Neutrophil (primary cell): Measurements from ENCODE around the gene TAF10.
A peak's percentile ranks its signal among the peaks of the same experiment; 100 is the strongest.

Source experiments
- H3K27ac ChIP-seq: fragments of 200-600 bp; sonication (generic); 2 replicates; pipeline ENCODE4 v1.5.1; 2016; ENCODE audit warnings: mild to moderate bottlenecking, moderate library complexity
- H3K27me3 ChIP-seq: fragments of 200-600 bp; sonication (generic); 2 replicates; pipeline ENCODE4 v1.6.0; 2016; ENCODE audit warnings: mild to moderate bottlenecking
- H3K36me3 ChIP-seq: fragments of 200-600 bp; sonication (generic); 2 replicates; pipeline ENCODE4 v1.5.1; 2017
- H3K4me1 ChIP-seq, 2 experiments: fragments of 200-600 bp in 1 of 2; sonication (generic) in 1 of 2; 1 replicate in 1 of 2; 2 replicates in 1 of 2; pipeline versions ENCODE4 v1.5.1 to v1.6.1; 2013 to 2016; ENCODE audit warnings: low read depth in 1 of 2, low read length in 1 of 2, mild to moderate bottlenecking in 1 of 2, moderate library complexity in 1 of 2; ENCODE audit not compliant: control insufficient read depth in 1 of 2, insufficient read depth in 1 of 2
- H3K4me3 ChIP-seq, 2 experiments: fragments of 200-600 bp in 1 of 2; sonication (generic) in 1 of 2; 1 replicate in 1 of 2; 2 replicates in 1 of 2; pipeline ENCODE4 v1.5.1; 2013 to 2016; ENCODE audit warnings: low read depth in 1 of 2, low read length in 1 of 2, mild to moderate bottlenecking in 1 of 2, moderate library complexity in 1 of 2
- H3K9me3 ChIP-seq: fragments of 200-600 bp; sonication (generic); 2 replicates; pipeline ENCODE4 v1.5.1; 2016
- TF ChIP-seq, protein P1 (sequence below): fragments of 200-600 bp; sonication (generic); IDR thresholded peaks from 2 replicates; pipeline ENCODE4 v1.5.1; 2016; ENCODE audit warnings: antibody characterized with exemption

TAF10 gene

DNA sequence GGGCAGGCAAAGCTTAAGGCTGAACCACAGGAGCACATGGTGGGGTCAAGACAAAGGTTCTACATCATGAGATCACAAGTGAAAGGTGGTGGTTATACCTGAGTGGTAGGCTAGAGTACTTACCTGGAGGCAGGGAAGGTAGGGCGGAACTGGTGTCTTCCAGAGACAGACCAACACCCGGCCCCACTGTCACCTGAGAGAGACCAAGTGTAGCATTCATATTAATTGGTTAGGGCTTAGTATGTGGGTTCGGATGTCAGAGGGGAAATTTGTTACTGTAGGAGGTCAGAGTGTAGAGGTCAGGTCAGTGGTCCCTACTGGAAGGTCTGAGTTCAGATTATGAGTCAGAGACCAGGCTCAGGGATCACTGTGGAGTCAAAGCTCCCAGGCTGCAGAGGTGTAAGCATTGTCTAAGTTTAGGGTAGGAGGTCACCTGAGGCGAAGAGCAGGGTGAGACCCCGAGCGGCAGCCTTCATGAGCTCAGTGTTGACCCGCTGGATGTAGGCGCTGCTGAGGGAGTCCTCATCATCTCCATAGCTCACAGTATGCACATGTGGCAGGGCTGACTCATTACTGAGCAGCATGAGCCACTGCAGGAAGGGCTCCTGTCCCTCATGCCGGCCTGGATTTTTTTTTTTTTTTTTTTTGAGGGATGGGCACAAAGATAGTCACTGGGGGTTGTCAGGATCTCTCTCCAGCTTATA is 4.0 kb upstream of the TAF10 start:
- H3K9me3 ChIP-seq: no peaks in the 10 kb centered on the region
- H3K27ac ChIP-seq: peak overlapping the region; percentile 98
- TF ChIP-seq, protein P1, sequence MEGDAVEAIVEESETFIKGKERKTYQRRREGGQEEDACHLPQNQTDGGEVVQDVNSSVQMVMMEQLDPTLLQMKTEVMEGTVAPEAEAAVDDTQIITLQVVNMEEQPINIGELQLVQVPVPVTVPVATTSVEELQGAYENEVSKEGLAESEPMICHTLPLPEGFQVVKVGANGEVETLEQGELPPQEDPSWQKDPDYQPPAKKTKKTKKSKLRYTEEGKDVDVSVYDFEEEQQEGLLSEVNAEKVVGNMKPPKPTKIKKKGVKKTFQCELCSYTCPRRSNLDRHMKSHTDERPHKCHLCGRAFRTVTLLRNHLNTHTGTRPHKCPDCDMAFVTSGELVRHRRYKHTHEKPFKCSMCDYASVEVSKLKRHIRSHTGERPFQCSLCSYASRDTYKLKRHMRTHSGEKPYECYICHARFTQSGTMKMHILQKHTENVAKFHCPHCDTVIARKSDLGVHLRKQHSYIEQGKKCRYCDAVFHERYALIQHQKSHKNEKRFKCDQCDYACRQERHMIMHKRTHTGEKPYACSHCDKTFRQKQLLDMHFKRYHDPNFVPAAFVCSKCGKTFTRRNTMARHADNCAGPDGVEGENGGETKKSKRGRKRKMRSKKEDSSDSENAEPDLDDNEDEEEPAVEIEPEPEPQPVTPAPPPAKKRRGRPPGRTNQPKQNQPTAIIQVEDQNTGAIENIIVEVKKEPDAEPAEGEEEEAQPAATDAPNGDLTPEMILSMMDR: no peak
- H3K36me3 ChIP-seq: peaks cover 36% of the 10 kb centered on the region
- no peak overlapping the region for H3K4me3 ChIP-seq
- H3K27me3 ChIP-seq: no peaks in the 10 kb centered on the region
- peaks cover 51 to 54% of the 10 kb centered on the region in 2 experiments for H3K4me1 ChIP-seq

DNA sequence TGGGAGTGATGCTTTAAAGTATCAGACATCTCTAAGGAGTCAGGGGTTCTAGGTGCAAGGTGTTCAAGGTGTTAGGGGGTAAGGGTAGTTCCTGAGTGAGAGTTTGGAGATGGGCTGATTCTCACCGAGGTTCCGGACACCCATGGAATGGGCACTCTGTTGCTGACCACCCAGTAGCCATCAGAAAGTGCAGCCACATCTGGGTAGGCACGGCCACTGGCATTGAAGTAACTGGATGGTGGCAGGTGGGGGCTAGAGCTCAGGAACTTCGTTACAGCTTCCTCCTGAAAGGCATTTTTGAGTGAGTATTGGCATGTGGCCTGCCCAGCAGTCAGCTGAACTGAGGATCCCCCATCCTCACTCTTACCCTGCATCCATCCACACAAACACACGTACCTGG is 3.0 kb upstream of the TAF10 start:
- H3K4me1 ChIP-seq: peaks cover 61% of the 10 kb centered on the region in 2 experiments
- H3K4me3 ChIP-seq: no peak overlapping the region
- peak overlapping the region; percentile 98 for H3K27ac ChIP-seq
- peaks cover 46% of the 10 kb centered on the region for H3K36me3 ChIP-seq
- H3K27me3 ChIP-seq: no peaks in the 10 kb centered on the region
- no peaks in the 10 kb centered on the region for H3K9me3 ChIP-seq
- TF ChIP-seq, protein P1: no peak

DNA sequence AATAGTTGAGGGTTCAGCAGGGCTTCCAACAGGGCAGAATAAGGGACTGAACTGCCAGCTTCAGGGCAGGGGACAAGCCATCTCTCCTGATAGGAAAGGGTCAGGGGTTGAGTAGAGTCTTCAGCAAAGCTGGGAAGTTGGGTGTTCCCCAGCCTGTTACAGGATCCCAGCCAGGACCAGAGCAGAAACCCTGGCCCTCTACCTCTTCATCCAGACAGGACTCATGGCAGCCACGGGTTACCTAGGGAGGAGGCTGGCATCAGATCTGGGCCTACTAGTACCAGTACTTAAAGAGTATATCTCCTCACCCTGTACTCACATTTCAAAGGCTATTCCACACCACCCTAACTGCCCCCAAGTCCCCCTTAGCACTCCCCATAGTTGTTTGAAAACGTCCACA is 2.4 kb upstream of the TAF10 start:
- no peak overlapping the region for H3K4me3 ChIP-seq
- H3K27me3 ChIP-seq: no peaks in the 10 kb centered on the region
- peaks cover 52% of the 10 kb centered on the region for H3K36me3 ChIP-seq
- no peaks in the 10 kb centered on the region for H3K9me3 ChIP-seq
- peak overlapping the region; percentile 98 for H3K27ac ChIP-seq
- TF ChIP-seq, protein P1: no peak
- H3K4me1 ChIP-seq: peaks cover 57 to 58% of the 10 kb centered on the region in 2 experiments

DNA sequence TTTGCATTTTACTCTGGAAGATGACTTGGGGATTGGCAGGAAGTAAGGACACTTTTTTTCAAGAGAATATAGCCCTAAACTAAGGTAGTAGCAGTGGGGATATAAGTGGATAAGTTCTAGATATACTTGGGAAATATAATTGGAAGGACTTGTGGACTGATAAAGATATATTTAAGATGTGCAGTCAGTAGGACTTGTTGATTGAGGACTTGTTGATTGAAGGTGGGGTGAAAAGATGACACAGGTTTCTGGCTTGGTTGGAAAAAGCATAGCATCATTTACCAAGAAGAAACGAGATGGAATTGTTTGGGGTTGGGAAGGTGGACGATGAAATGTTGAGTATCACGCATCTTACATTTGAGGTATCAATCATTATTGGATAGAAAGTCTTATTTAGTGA is 1.5 kb upstream of the TAF10 start:
- Histone ChIP-seq H3K9me3 (no peaks in the 10 kb centered on the region), H3K4me3 (peak overlapping the region; percentile 79 to 81), H3K4me1 (peaks cover 50 to 53% of the 10 kb centered on the region in 2 experiments), H3K27ac (peak overlapping the region; percentile 98), H3K27me3 (no peaks in the 10 kb centered on the region), H3K36me3 (peaks cover 61% of the 10 kb centered on the region)
- TF ChIP-seq, protein P1: no peak

DNA sequence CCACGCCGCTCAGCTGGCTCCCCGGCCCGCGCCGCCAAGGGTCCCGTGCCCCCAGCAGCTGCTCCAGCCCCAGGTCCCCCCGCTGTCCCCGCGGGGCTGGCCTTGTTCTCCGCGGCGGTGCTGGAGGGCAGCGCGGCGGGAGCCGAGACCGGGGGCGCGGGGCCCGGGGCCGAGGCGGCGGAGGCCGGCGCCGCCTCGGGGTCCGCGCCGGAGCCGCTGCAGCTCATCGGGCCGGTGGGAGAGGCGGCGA is 128 bp downstream of the TAF10 start:
- H3K4me1 ChIP-seq: peaks cover 44 to 46% of the 10 kb centered on the region in 2 experiments
- peaks cover 74% of the 10 kb centered on the region for H3K36me3 ChIP-seq

More for the DNA sequence above, 128 bp downstream of the TAF10 start:
- H3K4me3 ChIP-seq: peak overlapping the region; percentile 79 to 81
- no peaks in the 10 kb centered on the region for H3K9me3 ChIP-seq
- H3K27me3 ChIP-seq: no peaks in the 10 kb centered on the region
- TF ChIP-seq, protein P1: no peak
- H3K27ac ChIP-seq: peak overlapping the region; percentile 98
